SU-DHL-6 (cell line): ENCODE data around the gene SYT2.

ENCODE experiments used
- CTCF ChIP-seq: fragments of 200-600 bp; sonication (generic); IDR thresholded peaks from one replicate; pipeline ENCODE4 v1.5.1; 2017; ENCODE audit warnings: antibody characterized with exemption, mild to moderate bottlenecking, low read length, moderate library complexity; ENCODE audit not compliant: insufficient read depth, poor library complexity, severe bottlenecking
- EZH2phosphoT487 ChIP-seq: fragments of 200-600 bp; sonication (generic), shearing (Covaris generic); conservative IDR thresholded peaks from 2 replicates; pipeline ENCODE4 v1.6.1; 2018; ENCODE audit warnings: mild to moderate bottlenecking, antibody characterized with exemption, low read length, moderate library complexity, mixed read lengths

- TF ChIP-seq CTCF (no peak), EZH2phosphoT487 (no peak)
Observed at GRCh38 chr1:202665417-202665816, 44.8 kb downstream of the SYT2 start.
